ENCODE data around the gene CNPPD1. TPM values are rescaled to one million over a fixed set of nuclear protein-coding genes. Genes with fewer than 3 reads are reported as not detected.
A peak's percentile ranks its signal among the peaks of the same experiment; 100 is the strongest.

The CNPPD1 gene
- total RNA-seq, 1 donor from 2014 or later = 15.8 TPM

GRCh38 chr2:219218732-219219701 lies 42.3 kb upstream of the CNPPD1 start, which contains the start of gene ABCB6:
Gene ABCB6 (minus strand): TSS chr2:219218958. CDS start chr2:219218673, 285 bp downstream.
- DNase-seq (ENCODE audit: low spot score) = peak; percentile 91
- Mint-ChIP-seq H3K27ac (peak within 1 kb of the TSS; percentile 63), H3K4me3 (peak within 1 kb of the TSS; percentile 90), H3K4me1 (peaks cover 19% of the 10 kb centered on the region), H3K27me3 (ENCODE audit: insufficient read depth, low read depth) (peaks cover 16% of the 10 kb centered on the region), H3K9me3 (no peaks in the 10 kb centered on the region), H3K36me3 (peaks cover 22% of the 10 kb centered on the region)
- Histone ChIP-seq H3K79me2 (ENCODE audit: low read depth) (no peaks in the 10 kb centered on the region), H3K27me3 (no peaks in the 10 kb centered on the region), H3K36me3 (no peaks in the 10 kb centered on the region), H3K4me3 (peak within 1 kb of the TSS; percentile 47), H3K9ac (no peak within 1 kb of the TSS), H3K27ac (no peak within 1 kb of the TSS), H3F3A (ENCODE audit: low read depth) (peaks cover 27% of the 10 kb centered on the region), H3K9me3 (ENCODE audit: low read depth) (no peaks in the 10 kb centered on the region), H2AFZ (replicated peaks) (peak within 1 kb of the TSS; percentile 30), H3K4me1 (peaks cover 4% of the 10 kb centered on the region), H4K20me1 (ENCODE audit: low read depth) (peaks cover 10% of the 10 kb centered on the region), H3K4me2 (peak within 1 kb of the TSS; percentile 79)
- TF ChIP-seq EZH2phosphoT487 (IDR thresholded peaks at IDR 0.05) = no peak
- TF ChIP-seq, protein P1, sequence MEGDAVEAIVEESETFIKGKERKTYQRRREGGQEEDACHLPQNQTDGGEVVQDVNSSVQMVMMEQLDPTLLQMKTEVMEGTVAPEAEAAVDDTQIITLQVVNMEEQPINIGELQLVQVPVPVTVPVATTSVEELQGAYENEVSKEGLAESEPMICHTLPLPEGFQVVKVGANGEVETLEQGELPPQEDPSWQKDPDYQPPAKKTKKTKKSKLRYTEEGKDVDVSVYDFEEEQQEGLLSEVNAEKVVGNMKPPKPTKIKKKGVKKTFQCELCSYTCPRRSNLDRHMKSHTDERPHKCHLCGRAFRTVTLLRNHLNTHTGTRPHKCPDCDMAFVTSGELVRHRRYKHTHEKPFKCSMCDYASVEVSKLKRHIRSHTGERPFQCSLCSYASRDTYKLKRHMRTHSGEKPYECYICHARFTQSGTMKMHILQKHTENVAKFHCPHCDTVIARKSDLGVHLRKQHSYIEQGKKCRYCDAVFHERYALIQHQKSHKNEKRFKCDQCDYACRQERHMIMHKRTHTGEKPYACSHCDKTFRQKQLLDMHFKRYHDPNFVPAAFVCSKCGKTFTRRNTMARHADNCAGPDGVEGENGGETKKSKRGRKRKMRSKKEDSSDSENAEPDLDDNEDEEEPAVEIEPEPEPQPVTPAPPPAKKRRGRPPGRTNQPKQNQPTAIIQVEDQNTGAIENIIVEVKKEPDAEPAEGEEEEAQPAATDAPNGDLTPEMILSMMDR (IDR thresholded peaks at IDR 0.05) = no peak
- TF ChIP-seq EZH2 (IDR thresholded peaks at IDR 0.05) = no peak

DNA sequence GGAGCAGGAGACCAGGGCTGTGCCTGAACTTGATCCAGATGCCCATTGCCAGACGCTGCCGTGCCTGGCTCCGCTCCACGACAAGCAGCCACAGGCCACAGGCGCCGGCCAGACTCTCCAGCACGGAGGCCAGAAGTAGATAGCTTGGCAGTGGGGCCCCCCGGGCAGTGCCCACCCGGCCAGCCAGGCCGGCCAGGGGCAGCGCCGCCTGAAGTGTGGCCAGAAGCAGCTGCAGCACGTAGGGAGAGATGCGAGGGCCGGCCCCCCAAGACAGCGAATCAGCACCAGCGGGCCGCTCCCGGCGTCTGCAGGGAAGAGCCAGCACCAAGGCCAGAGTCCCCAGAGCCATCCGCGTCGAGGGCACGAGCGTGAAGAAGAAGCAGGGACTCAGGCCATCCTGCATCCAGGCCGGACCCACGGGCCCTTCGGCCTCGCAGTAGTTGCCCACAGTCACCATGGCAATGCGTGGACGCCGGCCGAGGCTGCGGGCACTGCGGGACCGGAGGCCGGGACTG lies 41.5 kb upstream of the CNPPD1 start:
- H3K36me3 Mint-ChIP-seq = peaks cover 21% of the 10 kb centered on the region

GRCh38 chr2:219216535-219216915 lies 39.8 kb upstream of the CNPPD1 start:
- TF ChIP-seq EZH2phosphoT487 (IDR thresholded peaks at IDR 0.05) = no peak
- TF ChIP-seq, protein P1 (IDR thresholded peaks at IDR 0.05) = no peak
- TF ChIP-seq EZH2 (IDR thresholded peaks at IDR 0.05) = no peak
- H3K4me1 ChIP-seq = peaks cover 4% of the 10 kb centered on the region
- peaks cover 20% of the 10 kb centered on the region for H3K36me3 Mint-ChIP-seq
- H3K36me3 ChIP-seq = no peaks in the 10 kb centered on the region
- peak overlapping the region; percentile 75 for H3K4me3 Mint-ChIP-seq
- no peaks in the 10 kb centered on the region for H3K9me3 Mint-ChIP-seq
- H3K4me3 ChIP-seq = no peak overlapping the region
- no peak for DNase-seq (ENCODE audit: low spot score)
- H4K20me1 ChIP-seq (ENCODE audit: low read depth) = peaks cover 10% of the 10 kb centered on the region
- peaks cover 19% of the 10 kb centered on the region for H3K4me1 Mint-ChIP-seq
- H3K9ac ChIP-seq = no peak overlapping the region
- peaks cover 16% of the 10 kb centered on the region for H3K27me3 Mint-ChIP-seq (ENCODE audit: insufficient read depth, low read depth)
- no peak overlapping the region for H3K27ac Mint-ChIP-seq
- no peaks in the 10 kb centered on the region for H3K9me3 ChIP-seq (ENCODE audit: low read depth)
- peaks cover 27% of the 10 kb centered on the region for H3F3A ChIP-seq (ENCODE audit: low read depth)
- no peak overlapping the region for H3K4me2 ChIP-seq
- H3K27ac ChIP-seq = no peak overlapping the region
- no peaks in the 10 kb centered on the region for H3K27me3 ChIP-seq
- no peaks in the 10 kb centered on the region for H3K79me2 ChIP-seq (ENCODE audit: low read depth)
- no peak overlapping the region for H2AFZ ChIP-seq (replicated peaks)

More for the DNA sequence above, 41.5 kb upstream of the CNPPD1 start:
- H3K4me2 ChIP-seq = peak overlapping the region; percentile 79
- H3K27me3 ChIP-seq = no peaks in the 10 kb centered on the region
- no peak overlapping the region for H3K9ac ChIP-seq
- Mint-ChIP-seq H3K4me1 (peaks cover 19% of the 10 kb centered on the region), H3K9me3 (no peaks in the 10 kb centered on the region), H3K27me3 (ENCODE audit: insufficient read depth, low read depth) (peaks cover 14% of the 10 kb centered on the region), H3K27ac (no peak overlapping the region), H3K4me3 (peak overlapping the region; percentile 90)
- H3K9me3 ChIP-seq (ENCODE audit: low read depth) = no peaks in the 10 kb centered on the region
- peaks cover 27% of the 10 kb centered on the region for H3F3A ChIP-seq (ENCODE audit: low read depth)
- no peak overlapping the region for H3K27ac ChIP-seq
- H3K36me3 ChIP-seq = no peaks in the 10 kb centered on the region
- H2AFZ ChIP-seq (replicated peaks) = peak overlapping the region; percentile 30
- TF ChIP-seq EZH2 (IDR thresholded peaks at IDR 0.05) (no peak), EZH2phosphoT487 (IDR thresholded peaks at IDR 0.05) (no peak)
- TF ChIP-seq, protein P1 (IDR thresholded peaks at IDR 0.05) = no peak
- H3K4me3 ChIP-seq = peak overlapping the region; percentile 47
- H3K79me2 ChIP-seq (ENCODE audit: low read depth) = no peaks in the 10 kb centered on the region
- DNase-seq (ENCODE audit: low spot score) = peak; percentile 86
- H4K20me1 ChIP-seq (ENCODE audit: low read depth) = peaks cover 10% of the 10 kb centered on the region
- H3K4me1 ChIP-seq = peaks cover 4% of the 10 kb centered on the region
